SH-SY5Y (cell line): ENCODE data around the gene MAFB.

ENCODE experiments used
- GATA2 ChIP-seq: IDR thresholded peaks from 2 replicates; pipeline ENCODE4 v1.6.1; 2011; ENCODE audit warnings: mild to moderate bottlenecking, low read depth, low read length
- GATA3 ChIP-seq: IDR thresholded peaks from 2 replicates; pipeline ENCODE4 v1.6.1; 2011; ENCODE audit warnings: low read depth, mild to moderate bottlenecking, low read length, moderate library complexity

The MAFB gene

DNA sequence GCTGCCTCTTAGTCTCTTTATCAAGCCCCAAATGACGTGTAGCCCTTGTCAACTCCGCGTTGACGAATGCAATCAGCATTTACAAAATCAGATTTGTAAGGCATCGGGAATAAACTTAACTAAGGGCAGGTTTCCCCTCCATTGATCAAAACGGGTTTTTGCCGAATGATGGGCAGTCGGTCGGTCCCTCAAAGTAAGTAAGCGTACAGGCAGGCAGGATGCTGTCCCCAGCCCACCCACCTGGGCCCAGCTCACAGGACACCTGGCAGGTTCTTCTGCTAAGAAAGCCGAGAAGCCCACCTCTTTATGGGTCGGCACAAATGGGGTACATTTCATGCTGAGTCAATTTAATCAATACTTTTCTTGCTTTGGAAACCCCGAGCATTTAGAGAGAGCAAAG is 22.0 kb upstream of the MAFB start:
- TF ChIP-seq GATA2 (no peak), GATA3 (no peak)

DNA sequence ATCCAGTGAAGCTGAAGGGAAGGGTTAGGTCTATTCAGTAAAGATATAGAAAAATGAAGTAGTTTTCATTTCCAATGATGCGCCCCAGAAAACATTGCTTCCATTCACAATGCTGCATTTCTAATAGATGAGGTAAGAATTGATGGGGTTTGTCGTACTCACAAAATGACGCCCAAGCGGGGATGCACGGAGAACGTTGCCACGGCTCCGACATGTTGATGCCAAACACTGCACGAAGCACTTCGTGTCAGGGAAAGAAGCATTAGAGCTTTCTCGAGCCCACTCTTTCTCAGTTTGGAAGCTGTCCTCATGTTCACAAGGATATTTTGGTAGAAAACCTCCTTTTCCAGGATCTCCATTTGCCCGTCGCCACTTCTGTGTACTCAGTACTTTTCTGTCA is 21.6 kb upstream of the MAFB start:
- no peak for TF ChIP-seq GATA2
- TF ChIP-seq GATA3: no peak

DNA sequence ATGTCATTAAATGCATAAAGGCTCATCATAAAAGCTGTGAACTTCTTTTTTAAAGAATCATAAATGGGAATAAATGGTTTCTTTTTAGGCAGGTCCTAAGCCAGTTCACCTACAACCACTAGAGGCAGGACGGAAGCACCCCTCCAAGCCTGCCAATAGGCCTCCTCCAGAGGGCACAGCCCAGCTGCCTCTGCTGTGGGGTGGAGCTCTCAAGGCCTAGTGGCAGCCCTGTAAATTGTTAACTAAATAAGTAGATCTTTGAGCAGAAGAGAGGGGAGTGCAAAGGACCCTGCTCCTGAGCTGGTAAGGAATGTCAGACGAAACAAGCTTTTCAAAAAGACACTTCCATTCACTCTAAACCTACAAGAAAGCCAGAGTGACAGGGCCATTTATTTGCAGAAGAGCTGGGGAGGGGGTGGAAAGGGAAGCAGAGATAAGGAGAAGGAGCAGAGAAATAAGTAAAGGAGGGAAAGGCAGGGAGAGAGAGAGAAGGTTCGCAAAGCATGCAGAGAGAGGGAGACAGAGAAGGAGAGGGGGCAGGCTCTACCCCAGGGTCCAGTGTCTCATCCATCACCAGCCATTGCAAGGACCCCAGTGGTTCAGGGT is 18.0 kb upstream of the MAFB start:
- no peak for TF ChIP-seq GATA3
- no peak for TF ChIP-seq GATA2

DNA sequence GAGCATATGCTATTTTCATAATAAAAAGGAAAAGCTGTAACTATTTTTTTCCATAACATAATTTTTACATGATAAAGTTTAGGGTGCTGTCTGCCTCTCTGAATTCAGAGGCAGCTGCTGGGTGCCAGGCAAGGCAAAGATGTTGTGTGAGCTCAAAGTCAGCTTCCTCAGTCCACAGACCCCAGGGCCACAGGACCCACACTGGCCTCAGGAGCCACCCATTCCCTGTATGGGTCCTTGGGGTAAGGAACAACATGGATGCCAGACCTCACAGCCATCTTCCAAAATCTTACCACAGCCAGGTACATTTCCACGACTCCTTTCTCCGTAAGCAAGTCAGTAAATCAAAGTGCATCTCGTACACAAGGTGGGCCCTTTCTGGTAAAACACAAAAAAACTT is 16.4 kb upstream of the MAFB start:
- TF ChIP-seq GATA2 (no peak), GATA3 (no peak)

DNA sequence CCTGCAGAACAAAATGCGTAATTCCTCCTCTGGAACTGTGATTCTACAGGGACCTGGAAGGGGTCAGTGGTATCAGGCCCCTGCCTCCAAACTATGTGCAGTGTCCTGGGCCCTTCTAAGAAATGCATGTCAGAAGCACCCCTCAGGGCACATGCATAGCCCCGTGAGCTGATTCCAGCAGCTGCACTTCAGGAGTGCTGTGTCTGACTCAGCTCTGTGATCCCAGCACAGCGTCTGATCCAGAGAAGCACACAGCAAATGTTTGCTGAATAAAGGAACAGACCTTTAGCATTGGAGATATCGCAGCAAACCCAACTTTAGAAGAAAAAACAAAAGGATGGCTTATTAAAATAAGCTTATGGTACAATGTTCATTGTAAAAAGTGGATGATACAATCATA is 15.8 kb upstream of the MAFB start:
- TF ChIP-seq GATA2: no peak
- no peak for TF ChIP-seq GATA3

DNA sequence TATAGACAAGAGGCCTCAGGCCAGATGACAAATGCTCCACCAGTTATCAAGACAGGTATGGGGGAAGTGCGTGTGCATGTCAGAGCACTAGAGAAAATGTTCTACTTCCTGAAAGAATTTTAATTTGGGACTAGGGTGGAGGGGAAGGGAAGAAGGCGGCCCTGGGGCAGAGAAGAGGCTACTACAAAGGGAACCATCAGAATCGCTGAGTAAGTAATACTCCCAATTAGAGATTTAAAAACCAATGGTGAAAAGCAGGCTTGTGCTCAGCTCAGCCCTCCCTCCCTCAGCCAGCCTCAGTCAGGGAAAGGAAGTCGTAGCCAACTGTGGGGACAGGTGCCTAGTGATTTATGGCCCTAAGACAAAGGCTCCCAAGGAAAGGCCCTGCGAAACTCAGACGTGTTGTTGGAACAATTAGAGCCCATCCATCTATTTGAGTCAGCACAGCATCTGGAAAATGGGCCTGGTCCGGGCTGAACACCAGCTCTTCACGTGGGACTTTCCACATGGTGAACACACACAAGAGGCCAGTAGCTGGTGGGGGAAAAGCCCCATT is 15.0 kb upstream of the MAFB start:
- TF ChIP-seq GATA2 (no peak), GATA3 (no peak)

DNA sequence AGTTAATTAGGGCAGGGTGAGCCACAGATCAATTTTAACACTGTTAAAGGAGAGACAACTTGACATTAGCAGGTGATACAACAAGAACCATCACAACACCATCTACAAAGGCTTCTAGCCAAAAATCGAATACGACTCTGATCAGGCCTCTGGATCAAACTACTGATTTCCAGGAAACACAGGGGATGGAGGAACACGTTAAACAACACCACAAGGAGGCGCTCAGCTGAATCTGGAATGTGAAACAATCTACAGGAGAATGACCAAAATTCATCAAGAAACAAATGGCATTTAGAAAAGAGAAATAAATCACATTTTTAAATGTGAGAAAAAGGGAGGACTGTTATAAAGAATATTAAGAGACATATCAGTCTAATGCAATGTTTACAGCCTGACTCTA is 13.5 kb upstream of the MAFB start:
- TF ChIP-seq GATA2 (no peak), GATA3 (no peak)

DNA sequence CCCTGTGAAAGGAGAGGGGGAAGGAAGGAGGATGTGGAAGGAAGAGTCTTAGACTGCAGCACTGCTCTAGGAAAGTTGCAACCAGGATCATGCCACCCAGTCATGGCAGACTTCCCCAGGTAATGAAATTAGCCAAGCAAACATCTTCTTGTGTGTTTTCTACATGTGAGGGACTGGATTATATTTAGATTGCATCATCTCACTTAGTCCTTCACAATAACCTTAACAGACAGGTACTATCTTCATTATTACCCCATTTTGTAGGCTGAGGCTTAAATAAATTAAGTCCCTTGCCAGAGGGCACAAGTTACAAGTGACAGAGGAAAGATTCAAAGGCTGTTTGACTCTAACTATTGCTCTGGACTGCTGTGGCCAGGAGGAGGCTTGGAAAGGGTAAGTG is 9.7 kb upstream of the MAFB start:
- TF ChIP-seq GATA2 (no peak), GATA3 (no peak)

DNA sequence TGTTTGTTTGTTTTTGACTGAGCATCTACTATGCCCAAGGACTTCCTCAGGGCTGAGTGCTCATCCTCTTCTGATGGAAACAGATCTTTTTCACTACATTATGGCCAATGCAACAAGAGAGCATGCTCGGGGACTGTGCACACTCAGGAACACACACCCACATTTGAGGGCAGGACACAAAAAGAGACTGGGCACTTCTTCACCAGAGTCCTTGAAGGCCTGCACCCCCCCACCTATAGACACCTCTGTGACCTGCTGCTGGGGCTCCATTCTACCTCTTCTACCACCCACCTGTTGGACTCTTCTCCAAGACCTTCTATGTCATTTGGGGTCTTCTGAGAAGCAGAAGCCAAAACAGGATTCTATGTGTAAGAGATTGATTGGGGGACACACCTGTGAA is 9.2 kb upstream of the MAFB start:
- TF ChIP-seq GATA3 (no peak), GATA2 (no peak)

DNA sequence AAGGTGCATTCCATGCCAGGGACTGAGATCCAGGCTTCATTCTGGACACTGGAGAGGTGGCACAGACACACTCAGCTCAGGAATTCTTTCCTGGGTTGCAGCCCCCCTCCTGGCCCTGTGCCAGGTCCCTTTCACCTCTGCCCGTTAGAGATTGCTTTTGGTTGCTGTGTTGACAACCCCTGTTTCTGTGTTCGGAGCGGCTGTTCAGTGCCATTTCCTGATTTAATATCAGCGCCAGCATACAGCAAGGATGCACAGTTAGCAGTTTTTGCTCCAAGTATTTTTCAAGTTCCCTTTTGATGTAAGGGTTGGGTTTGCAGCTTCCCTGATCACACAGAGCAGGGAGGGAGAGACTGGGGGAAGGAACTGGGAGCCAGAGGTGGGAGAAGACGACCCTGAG is 8.5 kb upstream of the MAFB start:
- TF ChIP-seq GATA3 (no peak), GATA2 (no peak)

DNA sequence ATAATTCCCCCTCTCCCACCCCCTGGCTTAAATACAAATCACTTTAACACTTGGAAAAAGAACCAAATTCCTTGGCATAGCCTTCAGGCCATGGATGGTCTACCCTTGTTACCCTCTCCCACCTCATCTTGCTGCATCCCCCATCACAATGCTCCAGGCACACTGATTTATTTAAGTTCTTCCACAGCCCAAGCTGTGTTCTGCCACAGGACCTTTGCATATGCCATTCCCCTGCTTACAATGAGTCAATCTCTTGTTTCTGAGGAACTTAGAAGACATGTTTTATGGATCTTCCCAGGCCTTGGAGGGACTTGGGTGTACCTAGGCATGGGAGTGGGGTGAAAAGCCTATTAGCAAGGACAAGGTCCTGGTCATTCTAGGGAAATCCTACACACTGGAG is 6.2 kb upstream of the MAFB start:
- no peak for TF ChIP-seq GATA2
- no peak for TF ChIP-seq GATA3

DNA sequence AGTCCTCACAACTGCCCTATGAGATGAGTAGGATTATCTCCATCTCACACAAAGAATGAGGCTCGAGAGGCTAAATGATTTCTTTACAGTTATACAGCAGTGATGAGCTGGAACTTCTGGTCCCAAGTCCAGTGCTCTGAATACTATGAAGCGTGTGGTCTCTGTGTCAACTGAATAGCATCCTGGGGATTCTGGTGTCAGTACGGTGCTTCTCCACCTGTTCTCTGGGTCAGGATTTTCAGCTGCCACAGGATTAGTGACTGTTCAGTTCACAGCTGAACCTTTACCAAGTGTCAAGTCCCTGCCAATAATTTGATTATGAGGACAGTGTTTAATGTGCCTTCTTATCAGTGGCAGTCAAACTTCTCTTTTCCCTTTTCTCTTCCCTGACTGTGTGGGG is 5.2 kb upstream of the MAFB start:
- TF ChIP-seq GATA3 (no peak), GATA2 (no peak)

DNA sequence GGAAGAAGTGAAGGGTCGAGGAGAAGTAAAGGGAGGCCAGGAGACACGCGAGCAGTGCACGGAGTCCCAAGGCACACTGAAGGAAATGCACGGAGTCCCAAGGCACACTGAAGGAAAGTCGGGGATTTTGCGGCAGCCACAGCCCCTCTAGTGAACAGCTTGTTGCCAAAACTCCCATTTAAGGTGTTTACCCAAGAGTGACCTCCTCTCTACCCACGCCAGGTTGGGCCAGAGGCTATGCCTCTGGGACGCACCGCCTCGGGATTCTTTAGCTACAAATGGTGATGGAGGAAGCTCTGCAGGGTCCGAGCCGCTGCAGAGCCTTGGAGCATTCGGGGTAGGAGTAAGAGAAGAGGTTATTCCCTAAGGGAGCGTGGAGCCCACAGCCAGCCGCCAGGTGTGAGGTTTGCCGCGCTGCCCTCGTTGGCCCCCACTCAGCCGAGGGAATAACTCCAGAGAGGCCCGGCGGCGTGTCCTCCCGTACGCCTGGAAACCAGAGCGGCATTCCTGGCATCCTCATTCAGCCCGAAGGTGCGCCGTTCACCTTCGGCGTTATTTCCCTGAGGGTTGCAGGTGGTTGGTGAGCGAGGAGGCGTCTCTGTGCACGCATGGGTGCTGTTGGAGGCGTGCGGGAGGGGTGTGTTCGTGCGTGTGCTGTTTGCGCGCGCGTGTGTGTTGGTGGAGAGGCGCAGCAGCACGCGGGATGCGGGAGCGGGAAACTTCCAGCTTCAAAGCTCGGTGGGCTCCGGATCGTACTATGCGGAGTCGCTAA is 3.4 kb upstream of the MAFB start:
- TF ChIP-seq GATA3 (no peak), GATA2 (no peak)

DNA sequence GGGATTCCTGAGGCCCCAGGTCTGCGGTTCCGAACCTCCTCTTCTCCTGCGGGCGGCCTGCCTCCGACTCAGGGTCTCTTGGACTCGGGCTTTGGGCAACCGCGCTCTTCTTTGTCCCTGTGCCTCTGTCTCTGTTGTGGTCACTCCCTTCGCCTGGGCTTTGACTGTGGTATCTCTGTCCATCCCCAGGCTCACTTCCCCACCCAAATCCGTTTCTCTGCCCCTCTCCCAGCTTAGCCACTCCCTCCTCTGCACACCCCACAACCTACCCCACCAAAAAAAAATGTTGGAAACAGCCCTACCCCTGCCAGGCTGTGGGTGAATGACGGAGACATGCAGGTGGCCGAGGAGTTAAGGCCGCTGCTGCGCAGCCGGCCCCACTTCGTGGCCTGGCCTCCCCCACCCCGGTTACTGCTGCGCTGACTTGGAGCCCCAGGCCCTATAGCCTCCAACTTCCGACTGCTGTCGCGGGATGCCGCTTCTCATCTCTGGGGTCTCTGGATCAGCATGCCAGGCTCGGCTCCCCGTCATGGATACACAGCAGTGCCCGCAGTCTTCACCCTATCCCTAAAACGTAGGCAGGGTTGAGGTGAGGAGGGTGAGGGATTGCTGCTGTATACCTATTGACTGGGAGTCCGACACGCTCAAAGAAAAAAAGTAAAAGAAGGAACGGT is 2.7 kb upstream of the MAFB start:
- TF ChIP-seq GATA2: no peak
- TF ChIP-seq GATA3: no peak
